ENCODE data around the gene PADI6.

GRCh38 chr1:17352419-17352909 is 19.5 kb upstream of the PADI6 start:
- TF ChIP-seq CTCF (IDR thresholded peaks at IDR 0.05; ENCODE audit: low read depth, low read length) (no peak), POLR2A (IDR thresholded peaks at IDR 0.05; ENCODE audit: extremely low read depth, insufficient read length) (no peak), MAX (IDR thresholded peaks at IDR 0.05; ENCODE audit: low read depth, low read length) (no peak), MYC (IDR thresholded peaks at IDR 0.05; ENCODE audit: low read depth, low read length) (no peak)

Measured in NB4 (cell line).